Colonic mucosa (tissue), 4 donors: Measurements from ENCODE around the gene CORO6. TPM values are rescaled to one million over a fixed set of nuclear protein-coding genes. Genes with fewer than 3 reads are reported as not detected.

ENCODE experiments used
- DNase-seq: peaks from one replicate; pipeline ENCODE4 v3.0.0-alpha.2; 2020
- H3K27ac ChIP-seq: fragments of 200-600 bp; one replicate; pipeline ENCODE4 v1.8.0; 2021
- H3K27me3 ChIP-seq: fragments of 200-600 bp; one replicate; pipeline ENCODE4 v1.8.0; 2021
- H3K36me3 ChIP-seq: fragments of 200-600 bp; one replicate; pipeline ENCODE4 v1.8.0; 2021
- H3K4me1 ChIP-seq: fragments of 200-600 bp; one replicate; pipeline ENCODE4 v1.8.0; 2021; ENCODE audit warnings: mild to moderate bottlenecking
- H3K4me3 ChIP-seq: fragments of 200-600 bp; one replicate; pipeline ENCODE4 v1.8.0; 2021
- H3K9ac ChIP-seq, 2 donors: one replicate each; pipeline ENCODE4 v1.7.0; 2013; ENCODE audit warnings: control low read depth in 2 of 2, low read depth in 2 of 2, low read length in 2 of 2
- H3K9me3 ChIP-seq: fragments of 200-600 bp; one replicate; pipeline ENCODE4 v1.8.0; 2021
- intact Hi-C: fragments of 100-400 bp; cut with DNase I; formaldehyde crosslinking; loops from one replicate; pipeline ENCODE4 v1.14.1; 2022
- total RNA-seq, 2 donors: library from RNA; stranded (reverse); fragmentation: NEBNext Ultra II Directional in 1 of 2; extraction: Animal tissue kit (Norgen Biotek cat#: 25700) in 1 of 2; gene quantifications; one replicate each; pipeline ENCODE4 v1.2.1, GENCODE V29; 2021
- TF ChIP-seq, protein P1 (sequence below): fragments of 200-600 bp; IDR thresholded peaks from one replicate; pipeline ENCODE4 v1.8.0; 2022; ENCODE audit warnings: antibody characterized with exemption, mild to moderate bottlenecking
- donor health status: healthy.
- donor health status: DM: no; HTN: no; CAD: no.
- donor health status: DM: no; HTN: no; CAD: no.

CORO6 gene
- total RNA-seq, 2 donors from 2014 or later, result 0.62 to 2.5 TPM

DNA sequence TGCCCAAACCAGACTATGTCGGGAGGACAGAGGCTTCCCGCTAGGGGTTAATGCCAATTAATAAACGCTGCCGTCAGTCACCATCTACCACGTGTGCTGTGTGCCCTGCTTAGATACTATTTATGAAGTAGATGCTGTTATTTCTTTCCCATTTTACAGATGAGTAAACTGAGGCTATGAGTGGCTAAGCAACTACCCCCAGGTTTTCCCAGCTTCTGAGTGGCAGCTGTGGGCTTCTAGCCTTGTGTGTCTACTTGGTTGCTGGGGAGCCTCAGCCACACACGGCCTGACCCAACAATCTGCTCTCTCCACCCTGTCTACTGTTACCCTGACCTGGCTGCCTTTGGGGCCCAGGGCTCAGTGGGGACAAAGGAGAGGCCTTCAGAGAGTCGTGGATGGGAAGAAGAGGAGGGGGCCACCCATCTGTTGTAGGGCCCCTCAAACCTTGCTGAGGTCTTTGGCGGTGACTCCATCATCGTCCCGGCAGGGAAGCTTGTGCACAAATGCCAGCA lies 40.4 kb downstream of the CORO6 start:
- no peaks in the 10 kb centered on the region for H3K27me3 ChIP-seq
- no peak for DNase-seq
- no peaks in the 10 kb centered on the region for H3K9me3 ChIP-seq
- no peaks in the 10 kb centered on the region for H3K36me3 ChIP-seq
- intact Hi-C loops, result loop anchor here (5.0 kb wide), 2 partner anchors 35 to 195 kb away; no protein-coding TSS in a partner anchor
- TF ChIP-seq, protein P1, sequence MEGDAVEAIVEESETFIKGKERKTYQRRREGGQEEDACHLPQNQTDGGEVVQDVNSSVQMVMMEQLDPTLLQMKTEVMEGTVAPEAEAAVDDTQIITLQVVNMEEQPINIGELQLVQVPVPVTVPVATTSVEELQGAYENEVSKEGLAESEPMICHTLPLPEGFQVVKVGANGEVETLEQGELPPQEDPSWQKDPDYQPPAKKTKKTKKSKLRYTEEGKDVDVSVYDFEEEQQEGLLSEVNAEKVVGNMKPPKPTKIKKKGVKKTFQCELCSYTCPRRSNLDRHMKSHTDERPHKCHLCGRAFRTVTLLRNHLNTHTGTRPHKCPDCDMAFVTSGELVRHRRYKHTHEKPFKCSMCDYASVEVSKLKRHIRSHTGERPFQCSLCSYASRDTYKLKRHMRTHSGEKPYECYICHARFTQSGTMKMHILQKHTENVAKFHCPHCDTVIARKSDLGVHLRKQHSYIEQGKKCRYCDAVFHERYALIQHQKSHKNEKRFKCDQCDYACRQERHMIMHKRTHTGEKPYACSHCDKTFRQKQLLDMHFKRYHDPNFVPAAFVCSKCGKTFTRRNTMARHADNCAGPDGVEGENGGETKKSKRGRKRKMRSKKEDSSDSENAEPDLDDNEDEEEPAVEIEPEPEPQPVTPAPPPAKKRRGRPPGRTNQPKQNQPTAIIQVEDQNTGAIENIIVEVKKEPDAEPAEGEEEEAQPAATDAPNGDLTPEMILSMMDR, result no peak
- H3K4me1 ChIP-seq, result peaks cover 9% of the 10 kb centered on the region
- no peak overlapping the region for H3K9ac ChIP-seq
- no peak overlapping the region for H3K27ac ChIP-seq
- H3K4me3 ChIP-seq, result no peak overlapping the region

DNA sequence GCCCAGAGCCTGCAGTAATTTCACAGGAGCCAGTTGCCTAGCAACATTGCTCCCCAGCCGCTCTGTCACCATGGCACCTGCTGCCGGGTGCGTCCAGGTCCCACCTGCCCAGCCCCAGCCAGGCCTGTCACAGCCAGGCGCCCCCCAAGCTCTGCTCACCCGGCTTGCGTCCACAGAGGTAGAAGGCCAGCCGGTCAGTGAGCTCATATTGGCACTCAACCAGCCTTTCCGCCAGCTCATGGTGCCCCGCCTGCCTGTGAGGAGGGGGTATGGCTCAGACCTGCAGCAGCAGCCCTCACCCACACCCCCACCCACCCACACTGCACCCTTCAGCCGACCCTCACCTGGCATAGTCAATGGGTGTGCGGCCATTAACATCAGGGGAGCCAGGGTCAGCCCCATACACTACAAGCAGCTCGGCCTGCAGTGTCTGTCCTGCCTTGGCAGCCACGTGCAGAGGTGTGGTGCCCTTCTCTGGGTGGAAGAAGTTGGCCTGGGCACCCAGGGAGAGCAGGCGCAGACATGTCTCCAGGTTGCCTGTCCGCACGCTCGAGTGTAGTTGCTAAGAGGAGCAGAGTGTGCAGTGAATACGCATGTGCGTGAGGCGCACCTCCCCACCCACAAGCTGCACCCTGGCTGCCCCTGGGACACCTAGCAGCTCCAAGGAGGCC lies 41.0 kb downstream of the CORO6 start:
- intact Hi-C loops, result loop anchor here (5.0 kb wide), 2 partner anchors 36 to 196 kb away; no protein-coding TSS in a partner anchor
- H3K4me3 ChIP-seq, result no peak overlapping the region
- H3K36me3 ChIP-seq, result no peaks in the 10 kb centered on the region
- H3K4me1 ChIP-seq, result peaks cover 6% of the 10 kb centered on the region
- DNase-seq, result no peak
- no peaks in the 10 kb centered on the region for H3K27me3 ChIP-seq
- no peak overlapping the region for H3K27ac ChIP-seq
- TF ChIP-seq, protein P1, result no peak
- no peak overlapping the region for H3K9ac ChIP-seq
- H3K9me3 ChIP-seq, result no peaks in the 10 kb centered on the region

DNA sequence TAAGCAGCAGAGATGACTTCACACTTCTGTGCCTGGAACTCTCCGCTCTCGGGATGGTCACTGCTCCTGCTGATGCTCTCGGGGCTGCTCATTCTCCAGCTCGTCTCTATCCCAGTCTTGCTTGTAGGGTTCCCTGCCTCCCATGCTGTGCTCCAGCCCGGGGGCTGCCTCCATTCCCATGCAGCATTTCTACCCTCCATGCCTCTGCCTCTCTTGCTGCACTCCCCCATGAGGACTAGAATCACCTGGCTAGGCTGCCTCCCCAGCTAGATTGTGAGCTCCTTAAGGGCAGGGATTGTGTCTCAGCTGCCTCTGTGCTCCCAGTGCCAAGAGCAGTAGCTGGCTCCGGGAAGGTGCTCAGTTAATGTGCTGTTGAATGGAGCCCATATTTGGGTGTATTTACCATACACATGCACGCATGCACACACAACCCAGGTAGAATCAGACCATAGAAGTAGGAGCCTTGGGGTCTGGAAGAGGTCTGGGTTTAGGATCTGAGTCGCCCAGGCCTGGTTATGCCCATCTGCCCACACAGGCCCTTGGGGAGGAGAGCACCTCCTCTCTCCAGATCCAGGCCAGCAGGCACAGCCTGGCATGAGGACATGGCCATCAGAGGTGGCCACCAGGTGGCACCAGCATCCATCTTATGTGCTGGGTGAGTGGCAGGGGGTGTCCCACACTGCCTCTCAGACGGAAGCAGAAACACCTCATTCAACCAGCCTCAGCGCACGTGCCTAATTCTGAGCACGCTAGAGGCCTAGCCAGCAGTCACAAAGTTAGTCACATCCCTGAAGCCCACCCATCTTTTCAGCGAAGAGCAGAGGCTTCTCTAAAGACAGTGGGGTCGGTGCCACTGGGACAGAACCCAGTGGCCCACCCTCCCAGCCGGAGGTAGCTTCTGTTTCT lies 42.6 kb downstream of the CORO6 start:
- no peak overlapping the region for H3K4me3 ChIP-seq
- H3K36me3 ChIP-seq, result peaks cover 6% of the 10 kb centered on the region
- intact Hi-C loops, result loop anchor here (5.0 kb wide), 2 partner anchors 37 to 197 kb away; no protein-coding TSS in a partner anchor
- peaks cover 2% of the 10 kb centered on the region for H3K4me1 ChIP-seq
- H3K27ac ChIP-seq, result no peak overlapping the region
- H3K9ac ChIP-seq, result peak overlapping the region in 1 of 2 donors; percentile 9
- peak; percentile 88 for DNase-seq
- TF ChIP-seq, protein P1, result peak; percentile 85
- no peaks in the 10 kb centered on the region for H3K9me3 ChIP-seq
- H3K27me3 ChIP-seq, result no peaks in the 10 kb centered on the region

DNA sequence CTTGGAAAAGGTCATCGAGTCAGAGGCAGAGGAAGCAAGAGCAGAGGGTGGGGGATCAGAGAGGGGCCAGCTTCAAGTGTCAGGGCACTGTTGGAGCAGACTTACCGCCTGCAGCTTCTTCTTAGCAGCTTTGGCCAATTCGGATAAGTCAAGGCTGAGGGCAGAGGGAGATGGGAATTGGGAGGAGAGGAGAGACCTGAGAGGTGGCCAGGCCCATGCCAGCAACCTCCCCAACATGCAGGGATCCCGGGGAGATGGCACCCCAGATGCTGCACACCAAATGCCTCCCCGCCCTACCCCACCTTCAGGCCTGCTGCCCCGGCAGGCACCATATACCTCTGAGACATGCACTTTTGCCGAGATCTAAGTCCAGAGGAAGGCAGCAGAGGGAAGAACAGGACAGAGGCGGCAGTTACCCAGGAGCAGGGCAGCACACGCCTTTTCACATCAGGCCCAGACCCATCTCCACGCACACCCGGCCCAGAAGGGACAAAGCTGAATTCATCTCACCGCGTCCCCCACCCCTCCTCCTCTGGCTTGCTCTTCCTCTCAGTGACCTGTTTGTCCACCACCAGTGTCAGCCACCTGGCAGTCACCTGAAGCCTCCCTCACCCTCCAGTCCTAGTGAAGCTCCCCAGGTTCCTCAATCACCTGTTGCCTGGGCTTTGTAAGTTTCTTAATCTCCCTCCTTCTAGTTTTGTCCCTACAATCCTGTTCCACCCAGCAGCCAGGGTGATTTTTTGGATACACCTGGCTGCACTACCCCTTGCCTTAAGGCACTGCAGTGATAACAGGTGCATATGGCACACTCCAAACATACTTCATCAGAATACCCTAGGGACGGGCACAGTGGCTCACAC lies 43.9 kb downstream of the CORO6 start:
- DNase-seq, result no peak
- Histone ChIP-seq H3K27me3 (no peaks in the 10 kb centered on the region), H3K27ac (no peak overlapping the region), H3K4me1 (peaks cover 4% of the 10 kb centered on the region), H3K9ac (no peak overlapping the region), H3K9me3 (no peaks in the 10 kb centered on the region), H3K36me3 (peaks cover 6% of the 10 kb centered on the region), H3K4me3 (no peak overlapping the region)
- intact Hi-C loops, result no loop called here
- TF ChIP-seq, protein P1, result no peak
